Measurements from ENCODE around the gene PREX1. TPM values are rescaled to one million over a fixed set of nuclear protein-coding genes. Genes with fewer than 3 reads are reported as not detected.
"Not testable (repeated sequence)": the region's sequence is repeated elsewhere in the genome, so short reads cannot be mapped to it uniquely, and the experiment has no call there.

PREX1 gene
- total and polyA plus RNA-seq, 2 donors (not counting 1 experiment from before 2014, with no cell fraction given) = 1.0 to 3.1 TPM

DNA sequence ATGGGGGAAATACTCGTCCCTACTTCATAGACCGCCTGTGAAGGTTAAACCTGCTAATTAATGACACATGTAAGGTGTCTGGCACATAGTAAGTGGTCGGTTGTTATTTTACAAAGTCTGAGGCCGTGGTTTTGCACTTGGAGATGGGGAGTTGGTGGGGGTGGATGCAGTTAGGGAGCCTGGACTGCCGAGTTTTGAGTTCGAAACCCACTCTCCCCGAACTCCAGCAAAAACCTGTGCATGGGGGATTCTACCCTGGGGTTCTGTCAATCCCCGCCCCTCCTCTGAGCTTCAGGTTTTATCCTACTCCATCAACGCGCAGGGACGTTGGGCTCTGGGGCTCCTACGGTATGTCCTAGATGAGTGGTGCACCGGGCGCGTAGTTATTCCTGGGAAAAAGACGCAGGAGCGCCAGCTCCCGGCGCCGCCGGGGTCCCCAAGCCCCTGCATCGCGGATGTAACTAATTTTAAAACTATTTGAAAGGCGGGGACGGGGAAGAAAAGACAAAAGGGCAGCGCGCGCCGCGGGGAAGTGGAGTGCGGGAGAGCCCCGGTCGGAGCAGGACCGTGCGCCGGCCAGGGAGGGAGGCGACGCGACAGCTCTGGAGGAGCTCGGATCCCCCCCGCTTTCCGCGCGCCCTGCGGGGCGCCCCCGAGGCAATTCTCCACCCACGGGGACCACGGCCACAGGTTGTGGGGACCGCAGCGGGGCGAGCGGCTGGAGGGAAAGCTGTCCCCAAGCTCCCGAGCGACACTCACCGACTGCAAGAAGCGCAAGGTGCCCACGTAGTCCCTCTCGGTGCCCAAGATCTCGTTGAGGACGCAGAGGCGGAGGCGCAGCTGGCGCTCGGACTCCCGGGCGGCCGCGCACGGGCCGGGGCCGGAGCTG, 672 bp downstream of the PREX1 start:
- Histone ChIP-seq H3K27me3 (ENCODE audit: control insufficient read depth, insufficient read depth, low read length) (no peaks in the 10 kb centered on the region), H3K4me3 (replicated peaks in 1 of 4; ENCODE audit: control extremely low read depth in 1 of 4, insufficient read depth in 1 of 4, low read depth in 3 of 4, low read length in 4 of 4) (peak overlapping the region; percentile 39 to 65 (median 55)), H3K4me1 (ENCODE audit: control insufficient read depth, extremely low read depth, insufficient read depth, low read length) (peaks cover 5% of the 10 kb centered on the region), H3K9me3 (ENCODE audit: control insufficient read depth, insufficient read depth, low read depth, low read length) (no peaks in the 10 kb centered on the region), H3K9ac (ENCODE audit: insufficient read depth, low read length) (no peak overlapping the region), H2AFZ (ENCODE audit: low read length) (peak overlapping the region; percentile 45), H3K36me3 (ENCODE audit: control insufficient read depth, insufficient read depth, low read length) (no peaks in the 10 kb centered on the region), H3K79me2 (ENCODE audit: control insufficient read depth, insufficient read depth, low read length) (no peaks in the 10 kb centered on the region), H4K20me1 (ENCODE audit: control insufficient read depth, extremely low read depth, insufficient read depth, low read length) (no peaks in the 10 kb centered on the region), H3K27ac (ENCODE audit: insufficient read depth, low read length) (no peak overlapping the region), H3K4me2 (ENCODE audit: extremely low read depth, insufficient read depth, low read length) (peak overlapping the region; percentile 83)
- DNase-seq (ENCODE audit: low read depth in 2 of 2) = peak; percentile 28 to 39
- TF ChIP-seq EZH2 (IDR thresholded peaks at IDR 0.05; ENCODE audit: low read length, missing control alignments) = no peak
- TF ChIP-seq, protein P1, sequence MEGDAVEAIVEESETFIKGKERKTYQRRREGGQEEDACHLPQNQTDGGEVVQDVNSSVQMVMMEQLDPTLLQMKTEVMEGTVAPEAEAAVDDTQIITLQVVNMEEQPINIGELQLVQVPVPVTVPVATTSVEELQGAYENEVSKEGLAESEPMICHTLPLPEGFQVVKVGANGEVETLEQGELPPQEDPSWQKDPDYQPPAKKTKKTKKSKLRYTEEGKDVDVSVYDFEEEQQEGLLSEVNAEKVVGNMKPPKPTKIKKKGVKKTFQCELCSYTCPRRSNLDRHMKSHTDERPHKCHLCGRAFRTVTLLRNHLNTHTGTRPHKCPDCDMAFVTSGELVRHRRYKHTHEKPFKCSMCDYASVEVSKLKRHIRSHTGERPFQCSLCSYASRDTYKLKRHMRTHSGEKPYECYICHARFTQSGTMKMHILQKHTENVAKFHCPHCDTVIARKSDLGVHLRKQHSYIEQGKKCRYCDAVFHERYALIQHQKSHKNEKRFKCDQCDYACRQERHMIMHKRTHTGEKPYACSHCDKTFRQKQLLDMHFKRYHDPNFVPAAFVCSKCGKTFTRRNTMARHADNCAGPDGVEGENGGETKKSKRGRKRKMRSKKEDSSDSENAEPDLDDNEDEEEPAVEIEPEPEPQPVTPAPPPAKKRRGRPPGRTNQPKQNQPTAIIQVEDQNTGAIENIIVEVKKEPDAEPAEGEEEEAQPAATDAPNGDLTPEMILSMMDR (conservative IDR thresholded peaks at IDR 0.05 in 1 of 2, IDR thresholded peaks at IDR 0.05 in 1 of 2; ENCODE audit: low read depth in 1 of 2, low read length in 2 of 2) = no peak

DNA sequence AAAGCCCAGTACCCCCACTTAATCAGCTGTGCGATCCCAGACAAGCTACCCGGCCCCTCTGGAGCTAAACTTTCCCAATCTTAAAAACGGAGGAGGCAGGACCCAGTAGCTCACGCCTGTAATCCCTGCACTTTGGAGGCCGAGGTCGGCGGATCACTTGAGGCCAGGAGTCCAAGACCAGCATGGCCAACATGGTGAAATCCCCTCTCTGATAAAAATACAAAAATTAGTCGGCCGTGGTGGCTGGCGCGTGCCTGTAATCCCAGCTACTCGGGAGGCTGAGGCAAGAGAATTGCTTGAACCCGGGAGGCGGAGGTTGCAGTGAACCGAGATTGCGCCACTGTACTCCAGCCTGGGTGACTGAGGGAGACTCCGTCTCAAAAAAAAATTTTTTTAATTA, 1.3 kb downstream of the PREX1 start:
- not testable (repeated sequence) for H3K9ac ChIP-seq (ENCODE audit: insufficient read depth, low read length); DNase-seq (ENCODE audit: low read depth in 2 of 2); H3K79me2 ChIP-seq (ENCODE audit: control insufficient read depth, insufficient read depth, low read length); H3K27me3 ChIP-seq (ENCODE audit: control insufficient read depth, insufficient read depth, low read length); H3K4me2 ChIP-seq (ENCODE audit: extremely low read depth, insufficient read depth, low read length); H3K27ac ChIP-seq (ENCODE audit: insufficient read depth, low read length); H3K36me3 ChIP-seq (ENCODE audit: control insufficient read depth, insufficient read depth, low read length); H4K20me1 ChIP-seq (ENCODE audit: control insufficient read depth, extremely low read depth, insufficient read depth, low read length); H3K4me1 ChIP-seq (ENCODE audit: control insufficient read depth, extremely low read depth, insufficient read depth, low read length); H2AFZ ChIP-seq (ENCODE audit: low read length); H3K9me3 ChIP-seq (ENCODE audit: control insufficient read depth, insufficient read depth, low read depth, low read length)
- peak overlapping the region in 1 of 4 experiments; percentile 65 for H3K4me3 ChIP-seq (replicated peaks in 1 of 4; ENCODE audit: control extremely low read depth in 1 of 4, insufficient read depth in 1 of 4, low read depth in 3 of 4, low read length in 4 of 4)

DNA sequence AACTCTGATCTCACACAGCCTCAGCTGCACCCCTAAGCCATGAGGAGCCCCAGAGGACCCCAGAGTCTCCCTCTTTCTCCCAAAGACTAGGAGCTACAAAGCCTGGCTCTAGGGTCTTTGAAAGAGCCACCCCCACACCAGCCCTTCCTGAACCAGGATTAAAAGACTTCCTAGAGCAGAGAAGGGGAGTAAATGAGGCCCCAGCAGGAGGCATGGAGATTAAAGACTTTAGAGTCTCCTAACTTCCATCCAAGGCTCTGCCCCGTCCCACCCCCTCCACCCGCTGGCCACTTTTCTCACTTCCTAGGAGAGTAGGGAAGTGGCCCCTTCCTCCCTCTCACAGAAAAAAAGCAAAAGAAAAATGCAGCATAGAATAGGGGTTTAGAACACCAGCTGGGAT, 1.7 kb downstream of the PREX1 start:
- no peaks in the 10 kb centered on the region for H3K27me3 ChIP-seq (ENCODE audit: control insufficient read depth, insufficient read depth, low read length)
- H2AFZ ChIP-seq (ENCODE audit: low read length) = no peak overlapping the region
- no peak for TF ChIP-seq EZH2 (IDR thresholded peaks at IDR 0.05; ENCODE audit: low read length, missing control alignments)
- TF ChIP-seq, protein P1 (conservative IDR thresholded peaks at IDR 0.05 in 1 of 2, IDR thresholded peaks at IDR 0.05 in 1 of 2; ENCODE audit: low read depth in 1 of 2, low read length in 2 of 2) = no peak
- no peaks in the 10 kb centered on the region for H3K4me1 ChIP-seq (ENCODE audit: control insufficient read depth, extremely low read depth, insufficient read depth, low read length)
- H3K9ac ChIP-seq (ENCODE audit: insufficient read depth, low read length) = no peak overlapping the region
- no peak overlapping the region for H3K27ac ChIP-seq (ENCODE audit: insufficient read depth, low read length)
- no peak overlapping the region for H3K4me2 ChIP-seq (ENCODE audit: extremely low read depth, insufficient read depth, low read length)
- H3K79me2 ChIP-seq (ENCODE audit: control insufficient read depth, insufficient read depth, low read length) = no peaks in the 10 kb centered on the region
- no peak for DNase-seq (ENCODE audit: low read depth in 2 of 2)
- H3K4me3 ChIP-seq (replicated peaks in 1 of 4; ENCODE audit: control extremely low read depth in 1 of 4, insufficient read depth in 1 of 4, low read depth in 3 of 4, low read length in 4 of 4) = no peak overlapping the region
- H3K36me3 ChIP-seq (ENCODE audit: control insufficient read depth, insufficient read depth, low read length) = no peaks in the 10 kb centered on the region
- H3K9me3 ChIP-seq (ENCODE audit: control insufficient read depth, insufficient read depth, low read depth, low read length) = no peaks in the 10 kb centered on the region
- no peaks in the 10 kb centered on the region for H4K20me1 ChIP-seq (ENCODE audit: control insufficient read depth, extremely low read depth, insufficient read depth, low read length)

Measured in fibroblast of lung (primary cell).